ENCODE measurements around the gene RELN.
"Not testable (repeated sequence)": the region's sequence is repeated elsewhere in the genome, so short reads cannot be mapped to it uniquely, and the experiment has no call there.

RELN gene

GRCh38 chr7:103940382-103941268 is 48.8 kb downstream of the RELN start:
- no peak for DNase-seq

DNA sequence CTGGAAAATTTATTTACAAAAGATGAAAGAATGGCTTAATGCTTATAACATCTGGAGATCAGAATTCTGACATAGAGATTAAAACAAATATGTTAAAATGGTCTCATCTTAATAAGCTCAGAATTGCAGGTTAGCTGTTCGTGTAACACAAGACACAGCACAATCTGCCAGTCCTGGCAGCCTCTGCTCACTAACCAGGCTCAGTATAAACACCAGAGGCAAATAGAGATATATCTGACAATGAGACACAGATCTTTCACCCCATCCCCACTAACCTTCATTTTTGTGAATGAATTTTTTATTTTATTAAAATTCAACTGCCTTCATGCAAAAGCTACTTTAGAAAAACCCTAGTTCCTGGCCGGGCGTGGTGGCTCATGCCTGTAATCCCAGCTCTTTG is 51.8 kb downstream of the RELN start:
- no peak for DNase-seq

GRCh38 chr7:103936558-103936957 is 52.9 kb downstream of the RELN start:
- DNase-seq = no peak

- no peak for DNase-seq
These were observed 55.0 kb downstream of the RELN start for GRCh38 chr7:103934508-103934907.

- no peak for DNase-seq
These were observed 57.1 kb downstream of the RELN start for GRCh38 chr7:103932389-103932788.

GRCh38 chr7:103929901-103930311 is 59.6 kb downstream of the RELN start:
- DNase-seq = no peak

DNA sequence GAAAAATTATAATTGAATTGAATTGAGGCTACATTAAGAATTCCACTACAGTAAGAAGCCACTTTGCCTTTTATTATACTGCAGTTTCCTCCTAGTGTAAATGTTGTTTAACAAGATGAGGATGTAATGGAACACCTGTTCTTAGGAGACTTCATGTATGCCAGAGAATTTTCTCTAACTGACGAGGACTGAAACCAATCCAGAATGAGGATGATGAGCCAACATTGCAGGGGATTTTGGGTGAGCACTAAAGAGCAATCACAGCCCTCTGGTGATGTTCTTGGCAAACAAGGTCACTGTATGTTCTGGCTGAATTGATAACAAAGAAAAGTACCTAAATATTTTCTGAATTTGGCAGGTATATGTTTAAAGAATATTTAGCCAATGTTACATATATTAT is 60.9 kb downstream of the RELN start:
- no peak for DNase-seq

GRCh38 chr7:103924184-103924583 is 65.3 kb downstream of the RELN start:
- no peak for DNase-seq

- no peak for DNase-seq
These were observed 67.1 kb downstream of the RELN start for GRCh38 chr7:103922407-103922806.

DNA sequence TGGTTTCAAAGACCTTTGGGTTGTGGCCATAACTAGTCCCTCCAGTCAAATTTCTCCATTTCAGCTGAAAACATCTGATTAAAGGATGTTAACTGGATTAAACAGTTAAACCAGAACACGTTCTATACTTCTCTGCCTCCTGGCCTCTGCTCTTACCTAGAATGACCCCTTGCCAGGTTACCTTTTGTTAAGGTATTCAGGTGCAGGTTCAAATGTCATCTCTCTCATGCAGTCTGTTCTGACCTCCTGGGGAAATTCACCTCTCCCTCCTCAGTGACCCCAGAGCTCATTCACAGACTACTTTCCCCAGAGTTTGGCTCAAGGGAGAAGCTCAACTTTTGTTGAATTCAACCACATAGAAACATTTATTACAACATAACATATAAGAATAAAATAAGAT is 67.8 kb downstream of the RELN start:
- no peak for DNase-seq

DNA sequence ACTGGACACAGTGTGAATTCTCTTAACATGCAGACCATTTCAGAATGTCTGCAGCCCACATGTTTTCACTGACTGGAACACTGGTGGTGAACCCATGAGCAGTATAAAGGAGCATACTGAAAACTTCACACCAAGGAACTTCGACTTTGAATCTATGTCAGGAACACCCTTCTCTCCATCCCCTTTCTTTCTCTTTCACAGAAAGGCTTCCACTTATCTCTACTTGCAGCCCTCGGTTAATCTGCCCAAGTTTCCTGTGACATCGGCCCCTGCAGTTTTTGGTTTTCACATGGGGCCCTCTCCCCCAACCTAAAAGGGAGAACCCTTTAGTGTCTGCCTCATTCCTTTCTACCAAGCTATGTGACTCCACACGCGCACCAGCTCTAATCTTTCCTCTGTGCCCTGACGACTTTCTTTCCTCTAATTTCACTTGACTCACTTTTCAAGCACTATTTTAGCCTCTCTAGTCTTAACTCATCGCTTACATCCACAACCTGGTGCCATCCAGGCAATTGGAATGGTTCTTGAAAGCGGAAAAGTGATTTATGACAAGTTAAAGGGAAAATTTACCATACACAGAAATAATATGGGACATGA is 70.1 kb downstream of the RELN start:
- no peak for DNase-seq

DNA sequence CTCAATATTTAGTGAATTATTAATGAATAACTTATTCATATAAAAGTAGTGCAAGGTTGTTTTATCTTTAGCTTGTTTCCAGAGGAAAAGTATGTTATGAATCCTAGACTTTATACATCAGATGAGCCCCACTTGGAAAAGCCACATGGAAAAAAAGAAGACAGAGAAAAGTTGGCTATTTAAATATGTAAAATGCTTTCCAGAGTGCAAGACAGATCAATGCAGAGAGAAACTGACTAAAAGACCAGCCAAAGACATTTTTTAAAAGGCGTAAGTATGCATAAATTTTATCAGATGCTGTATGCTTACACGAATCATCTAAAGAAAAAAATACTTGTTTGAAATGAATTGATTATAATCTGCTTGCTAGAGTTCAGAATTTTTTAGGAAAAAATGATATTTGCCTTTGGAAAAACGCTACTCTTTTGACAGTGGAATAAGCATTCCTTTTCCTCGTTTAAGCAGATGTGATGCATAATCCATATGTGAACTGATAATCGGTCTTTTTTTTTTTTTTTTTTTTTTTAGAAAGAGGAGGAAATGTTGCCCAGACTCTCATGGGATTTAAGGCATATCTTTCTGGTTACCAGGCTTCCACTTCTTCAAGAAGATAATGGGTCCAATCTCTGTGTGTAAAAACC is 70.7 kb downstream of the RELN start:
- DNase-seq = no peak

- DNase-seq = peak; percentile 4
These were observed 73.6 kb downstream of the RELN start for GRCh38 chr7:103915680-103916357.

DNA sequence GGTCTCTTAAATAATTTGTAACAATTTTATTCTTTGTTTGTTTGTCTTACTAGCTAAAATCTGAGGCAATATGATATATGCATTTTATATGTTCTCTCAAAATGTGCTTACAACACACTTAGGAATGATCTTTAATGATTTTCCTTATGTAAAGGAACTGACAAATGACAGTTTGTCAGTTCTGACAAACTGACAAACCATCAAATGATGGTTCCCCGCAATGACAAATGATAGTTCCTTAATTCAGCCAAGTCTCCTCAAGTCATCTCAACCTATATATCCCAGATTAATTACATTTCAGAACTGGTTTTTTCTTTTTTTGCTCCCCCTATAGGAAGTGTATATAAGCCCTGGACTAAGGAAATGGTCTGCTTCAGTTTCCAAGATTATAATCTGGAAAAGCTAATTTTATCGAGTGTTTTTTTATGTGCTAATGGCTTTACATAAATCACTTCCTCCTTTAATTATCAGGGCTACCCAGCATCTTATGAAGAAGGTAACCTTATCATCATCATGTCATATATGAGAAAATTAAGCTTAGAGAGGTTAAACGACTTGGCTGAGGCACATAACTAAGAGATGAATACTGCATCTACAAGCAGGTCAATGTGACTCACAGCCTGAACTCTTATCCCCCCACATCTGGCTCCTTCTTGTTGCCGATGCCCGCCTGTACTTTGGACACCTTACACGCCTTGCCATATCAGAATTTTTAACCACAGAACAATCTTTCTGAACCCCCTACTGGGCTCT is 75.1 kb downstream of the RELN start:
- DNase-seq = no peak

GRCh38 chr7:103912891-103913605 is 76.4 kb downstream of the RELN start:
- DNase-seq = no peak

- not testable (repeated sequence) for DNase-seq
These were observed 78.4 kb downstream of the RELN start for GRCh38 chr7:103911015-103911414.

DNA sequence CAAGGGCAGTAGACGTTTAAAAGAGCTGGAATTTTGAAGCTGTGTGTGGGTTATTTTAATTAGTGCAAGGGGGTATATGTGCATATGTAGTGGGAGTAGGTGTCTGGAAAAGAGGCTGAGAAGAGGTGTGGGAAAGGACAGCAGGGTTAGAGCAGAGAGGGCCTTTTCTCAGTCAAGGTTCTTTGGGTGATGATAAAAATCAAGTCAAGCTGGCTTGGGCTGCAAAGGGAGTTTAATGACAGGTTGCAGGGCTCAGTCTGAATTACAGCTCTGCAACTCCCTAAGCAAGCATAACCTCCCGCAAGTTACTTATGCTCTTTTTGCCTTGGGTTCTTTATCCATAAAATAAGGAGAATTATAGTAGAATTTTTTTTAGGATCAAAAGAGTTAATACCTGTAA is 83.5 kb downstream of the RELN start:
- no peak for DNase-seq

- DNase-seq = no peak
These were observed 86.5 kb downstream of the RELN start for GRCh38 chr7:103902917-103903316.

GRCh38 chr7:103896826-103897225 is 92.6 kb downstream of the RELN start:
- DNase-seq = not testable (repeated sequence)

DNA sequence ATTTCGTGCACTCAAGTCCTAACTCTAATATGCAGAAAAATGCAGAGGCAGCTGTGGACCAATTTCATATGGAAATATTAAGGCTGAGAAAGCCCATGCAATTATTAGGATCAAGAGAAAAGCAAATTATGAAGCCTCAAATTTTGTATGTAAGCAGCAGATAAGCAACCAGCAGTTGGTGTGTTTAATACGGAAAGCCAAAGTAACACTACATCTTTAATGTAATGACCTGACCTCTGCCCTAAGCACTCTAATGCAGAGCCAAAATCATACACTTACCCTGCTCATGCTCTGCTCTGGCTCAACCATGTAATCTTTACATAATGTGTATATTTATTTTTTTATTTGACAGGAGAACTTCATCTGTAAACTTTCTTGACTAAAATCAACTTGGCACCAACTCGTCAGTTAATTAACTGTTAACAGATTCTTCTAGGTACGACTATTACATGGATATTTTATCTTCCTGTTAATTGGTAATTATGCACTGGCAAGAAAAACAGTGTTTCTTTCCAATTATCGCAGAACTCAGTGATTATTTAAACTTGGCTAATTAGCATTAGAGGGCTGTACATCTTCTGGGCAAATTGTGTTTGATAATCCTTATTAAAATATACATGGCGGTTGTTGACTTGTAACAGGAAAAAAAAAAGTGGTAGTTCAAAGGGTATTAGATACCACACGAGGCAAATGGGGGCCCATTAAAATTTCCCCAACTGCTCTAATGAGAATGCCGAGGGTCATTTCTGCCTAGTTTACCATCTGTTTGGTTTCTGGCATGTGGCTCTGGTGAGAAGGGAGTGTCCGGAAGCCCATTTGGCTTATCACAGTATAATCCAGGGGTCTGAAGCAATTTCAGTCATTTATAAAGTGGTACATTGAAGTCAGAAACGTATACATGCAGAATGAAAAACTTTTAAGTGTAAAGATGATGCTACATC is 94.5 kb downstream of the RELN start:
- no peak for DNase-seq

DNA sequence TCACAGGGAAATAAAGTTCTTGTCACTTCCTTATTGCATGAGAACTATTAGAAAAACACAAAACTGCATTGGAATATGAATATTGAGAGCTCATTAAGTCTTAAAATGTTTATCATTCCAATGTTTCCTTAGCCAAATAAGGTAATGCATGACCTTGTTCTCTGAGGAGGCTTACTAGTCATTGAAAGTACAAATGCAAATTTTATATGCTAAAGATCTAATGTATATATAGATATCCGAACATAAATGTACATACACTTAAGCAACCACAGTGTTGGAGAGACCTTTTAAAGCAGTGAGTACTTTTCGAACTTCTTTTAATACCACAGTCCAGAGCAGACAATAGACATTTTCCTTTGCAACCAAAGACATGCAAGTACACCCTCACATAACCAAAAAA is 96.1 kb downstream of the RELN start:
- DNase-seq = no peak

All from fibroblast of upper back skin (primary cell).